UCSD-AML1 (cell line): ENCODE data around the gene DDX28.

Experiments used
- DNase-seq: peaks from one replicate; lab custom pipeline; 2025; ENCODE audit not compliant: unreplicated experiment; lab: John Stamatoyannopoulos, UW

Gene DDX28

DNA sequence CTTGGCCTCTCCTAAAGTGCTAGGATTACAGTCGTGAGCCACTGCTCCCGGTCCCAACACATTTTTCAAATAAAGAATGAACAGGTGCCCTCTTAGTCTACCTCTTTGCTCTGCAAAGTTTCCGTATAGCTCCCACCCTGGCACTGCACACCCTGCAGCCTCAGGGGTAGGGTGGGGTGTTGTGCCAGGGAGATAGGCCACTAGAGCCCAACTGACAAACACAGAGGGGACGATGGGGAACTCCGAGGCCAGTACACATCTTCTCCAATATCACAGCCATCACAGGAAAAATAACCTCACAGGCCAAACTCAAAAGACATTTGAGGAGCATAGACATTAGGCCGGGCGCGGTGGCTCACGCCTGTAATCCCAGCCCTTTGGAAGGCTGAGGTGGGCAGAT is 51.9 kb downstream of the DDX28 start:
- no peak for DNase-seq
